Activated CD8-positive, alpha-beta memory T cell treated with anti-CD3 and anti-CD28 coated beads for 4 hours (primary cell): ENCODE results near the gene PHF21B.

Experiments used
- DNase-seq, 2 donors: peaks; one replicate each; pipeline ENCODE4 v3.0.0-alpha.2; 2020; ENCODE audit warnings: low read depth in 2 of 2

PHF21B gene

GRCh38 chr22:45013138-45013537 is 3.3 kb upstream of the PHF21B start:
- DNase-seq = no peak

- DNase-seq = no peak
Observed at GRCh38 chr22:45010532-45010900, 711 bp upstream of the PHF21B start.

- no peak for DNase-seq
Observed at GRCh38 chr22:45008751-45009605, 827 bp downstream of the PHF21B start.

GRCh38 chr22:45008186-45008681 is 1.6 kb downstream of the PHF21B start:
- DNase-seq = no peak

- DNase-seq = no peak
Observed at GRCh38 chr22:45007391-45008185, 2.2 kb downstream of the PHF21B start.

- DNase-seq = no peak
Observed at GRCh38 chr22:45006964-45007390, 2.8 kb downstream of the PHF21B start.

- DNase-seq = no peak
Observed at GRCh38 chr22:45006111-45006963, 3.5 kb downstream of the PHF21B start.

- DNase-seq = no peak
Observed at GRCh38 chr22:45001653-45002052, 8.2 kb downstream of the PHF21B start.

GRCh38 chr22:45000330-45000729 is 9.5 kb downstream of the PHF21B start:
- DNase-seq = no peak

- DNase-seq = no peak
Observed at GRCh38 chr22:44999687-45000086, 10.1 kb downstream of the PHF21B start.

- DNase-seq = no peak
Observed at GRCh38 chr22:44999231-44999630, 10.6 kb downstream of the PHF21B start.

- no peak for DNase-seq
Observed at GRCh38 chr22:44998296-44998695, 11.5 kb downstream of the PHF21B start.

- no peak for DNase-seq
Observed at GRCh38 chr22:44997060-44997459, 12.7 kb downstream of the PHF21B start.

GRCh38 chr22:44996648-44997047 is 13.2 kb downstream of the PHF21B start:
- no peak for DNase-seq

GRCh38 chr22:44996120-44996519 is 13.7 kb downstream of the PHF21B start:
- DNase-seq = no peak

GRCh38 chr22:44995715-44996114 is 14.1 kb downstream of the PHF21B start:
- DNase-seq = no peak

- no peak for DNase-seq
Observed at GRCh38 chr22:44995105-44995514, 14.7 kb downstream of the PHF21B start.

GRCh38 chr22:44994399-44995104 is 15.3 kb downstream of the PHF21B start:
- no peak for DNase-seq

GRCh38 chr22:44992166-44992565 is 17.6 kb downstream of the PHF21B start:
- no peak for DNase-seq

GRCh38 chr22:44991218-44991617 is 18.6 kb downstream of the PHF21B start:
- no peak for DNase-seq

- no peak for DNase-seq
Observed at GRCh38 chr22:44990810-44991209, 19.0 kb downstream of the PHF21B start.
